Activated naive CD4-positive, alpha-beta T cell treated with anti-CD3 and anti-CD28 coated beads, Interleukin-2, amount 50 U/mL, for 24 hours (primary cell): Measurements from ENCODE around the gene MCTP1.
"Not testable (repeated sequence)": the region's sequence is repeated elsewhere in the genome, so short reads cannot be mapped to it uniquely, and the experiment has no call there.

ENCODE experiments used
- H3K27ac Mint-ChIP-seq: one replicate; pipeline ENCODE4 v1.8.0; 2021; ENCODE audit warnings: mild to moderate bottlenecking, mixed read lengths
- H3K27me3 Mint-ChIP-seq: one replicate; pipeline ENCODE4 v1.8.0; 2021; ENCODE audit warnings: mixed read lengths
- H3K36me3 Mint-ChIP-seq: one replicate; pipeline ENCODE4 v1.8.0; 2021; ENCODE audit warnings: mixed read lengths
- H3K4me1 Mint-ChIP-seq: one replicate; pipeline ENCODE4 v1.8.0; 2021; ENCODE audit warnings: mixed read lengths
- H3K4me3 Mint-ChIP-seq: one replicate; pipeline ENCODE4 v1.8.0; 2021; ENCODE audit warnings: mild to moderate bottlenecking, mixed read lengths
- H3K9me3 Mint-ChIP-seq: one replicate; pipeline ENCODE4 v1.8.0; 2021; ENCODE audit warnings: mixed read lengths

The MCTP1 gene

DNA sequence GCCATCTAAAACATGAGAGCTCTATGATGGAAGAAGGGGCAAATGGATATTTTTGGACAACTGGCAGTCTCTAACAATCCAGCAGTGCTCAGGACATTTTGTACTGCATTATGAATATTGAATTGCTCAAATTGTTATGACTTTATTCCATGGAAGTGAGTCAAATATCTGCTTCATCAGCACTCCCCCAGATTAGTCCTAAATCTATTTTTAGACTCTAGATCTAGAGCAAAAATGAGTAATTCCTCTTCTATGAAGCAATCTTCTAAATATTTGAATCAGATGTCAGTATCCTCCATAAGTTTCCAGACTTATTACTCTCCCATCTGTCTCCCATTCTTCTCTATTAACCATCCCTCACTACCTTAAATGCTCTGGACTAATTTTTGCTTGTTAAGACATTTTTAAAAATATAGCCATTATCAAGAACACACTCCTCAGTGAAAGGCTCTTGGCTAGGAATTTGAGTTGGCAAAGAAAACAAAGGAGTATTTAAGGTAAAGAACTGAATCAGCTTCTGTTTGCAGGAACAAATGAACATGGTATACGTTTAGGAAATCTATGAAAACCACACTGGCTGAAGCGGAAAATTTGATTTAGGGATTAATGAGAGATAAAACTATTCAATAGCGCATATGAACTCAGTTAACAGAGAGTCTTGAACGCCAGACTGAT lies 300.9 kb downstream of the MCTP1 start:
- Mint-ChIP-seq H3K4me3 (no peak overlapping the region), H3K36me3 (no peaks in the 10 kb centered on the region), H3K27me3 (peaks cover 2% of the 10 kb centered on the region), H3K9me3 (no peaks in the 10 kb centered on the region), H3K27ac (no peak overlapping the region), H3K4me1 (no peaks in the 10 kb centered on the region)

DNA sequence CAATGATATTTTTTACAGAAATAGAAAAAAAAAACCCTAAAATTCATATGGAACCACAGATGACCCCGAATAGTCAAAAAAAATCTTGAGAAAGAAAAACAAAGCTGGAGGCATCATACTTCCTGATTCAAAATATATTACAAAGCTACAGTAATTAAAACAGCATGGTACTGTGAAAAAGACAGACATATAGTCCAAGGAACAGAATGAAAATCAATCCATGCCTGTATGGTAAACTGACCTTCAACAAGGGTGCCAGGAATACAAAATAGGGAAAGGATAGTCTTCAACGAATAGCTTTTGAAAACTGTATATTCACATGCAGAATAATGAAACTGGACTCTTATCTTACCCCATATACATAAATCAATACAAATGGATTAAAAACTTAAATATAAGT lies 307.5 kb downstream of the MCTP1 start:
- H3K27me3 Mint-ChIP-seq = peaks cover 1% of the 10 kb centered on the region
- H3K4me1 Mint-ChIP-seq = no peaks in the 10 kb centered on the region
- no peak overlapping the region for H3K27ac Mint-ChIP-seq
- H3K4me3 Mint-ChIP-seq = no peak overlapping the region
- H3K36me3 Mint-ChIP-seq = peaks cover 1% of the 10 kb centered on the region
- peaks cover 17% of the 10 kb centered on the region for H3K9me3 Mint-ChIP-seq

DNA sequence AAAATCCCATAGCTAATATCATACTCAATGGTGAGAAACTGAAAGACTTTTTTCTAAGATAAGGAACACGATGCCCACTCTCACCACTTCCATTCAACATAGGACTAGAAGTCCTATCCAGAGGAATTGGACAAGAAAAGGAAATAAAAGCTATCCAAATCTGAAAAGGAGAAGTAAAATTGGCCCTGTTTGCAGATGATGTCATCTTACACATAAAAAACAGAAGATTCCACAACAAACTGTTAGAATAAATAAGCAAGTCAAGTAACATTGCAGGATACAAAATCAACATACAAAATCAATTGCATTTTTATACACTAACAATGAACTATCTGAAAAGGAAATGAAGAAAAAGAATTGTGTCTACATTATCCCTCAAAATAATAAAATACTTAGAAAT lies 308.0 kb downstream of the MCTP1 start:
- Mint-ChIP-seq H3K9me3 (peaks cover 17% of the 10 kb centered on the region), H3K4me1 (no peaks in the 10 kb centered on the region), H3K36me3 (peaks cover 1% of the 10 kb centered on the region), H3K27me3 (peaks cover 1% of the 10 kb centered on the region), H3K27ac (no peak overlapping the region), H3K4me3 (no peak overlapping the region)

DNA sequence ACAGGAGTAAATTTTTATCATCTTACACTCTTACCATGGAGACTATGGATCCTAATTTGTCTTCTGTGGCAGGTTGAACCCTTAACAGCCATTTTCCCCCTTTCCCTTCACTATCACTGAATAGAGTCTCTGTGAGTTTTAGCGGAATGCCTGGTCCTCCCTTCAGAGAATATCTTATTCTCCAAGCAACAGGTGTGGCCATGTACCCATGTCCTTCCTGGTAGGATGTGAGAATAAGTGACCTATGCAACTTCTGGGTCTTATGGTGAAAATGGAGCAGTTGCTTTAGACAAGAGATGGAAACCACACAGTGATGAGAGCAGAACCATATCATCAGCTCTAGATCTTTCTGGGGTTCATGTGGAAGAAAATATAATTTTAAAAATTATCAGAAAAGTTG lies 312.6 kb downstream of the MCTP1 start:
- Mint-ChIP-seq H3K9me3 (peaks cover 11% of the 10 kb centered on the region), H3K4me3 (no peak overlapping the region), H3K4me1 (no peaks in the 10 kb centered on the region), H3K36me3 (no peaks in the 10 kb centered on the region), H3K27me3 (no peaks in the 10 kb centered on the region), H3K27ac (no peak overlapping the region)

GRCh38 chr5:94969174-94969573 lies 315.7 kb downstream of the MCTP1 start:
- H3K4me3 Mint-ChIP-seq = no peak overlapping the region
- no peaks in the 10 kb centered on the region for H3K36me3 Mint-ChIP-seq
- no peaks in the 10 kb centered on the region for H3K27me3 Mint-ChIP-seq
- no peak overlapping the region for H3K27ac Mint-ChIP-seq
- H3K4me1 Mint-ChIP-seq = no peaks in the 10 kb centered on the region
- no peaks in the 10 kb centered on the region for H3K9me3 Mint-ChIP-seq

- H3K27me3 Mint-ChIP-seq = no peaks in the 10 kb centered on the region
- no peaks in the 10 kb centered on the region for H3K9me3 Mint-ChIP-seq
- H3K36me3 Mint-ChIP-seq = no peaks in the 10 kb centered on the region
- H3K4me1 Mint-ChIP-seq = no peaks in the 10 kb centered on the region
- H3K27ac Mint-ChIP-seq = no peak overlapping the region
- no peak overlapping the region for H3K4me3 Mint-ChIP-seq
These were observed 316.3 kb downstream of the MCTP1 start for GRCh38 chr5:94968507-94969095.

GRCh38 chr5:94967525-94967924 lies 317.4 kb downstream of the MCTP1 start:
- Mint-ChIP-seq H3K4me1 (no peaks in the 10 kb centered on the region), H3K27me3 (no peaks in the 10 kb centered on the region), H3K27ac (no peak overlapping the region), H3K4me3 (no peak overlapping the region), H3K36me3 (no peaks in the 10 kb centered on the region), H3K9me3 (no peaks in the 10 kb centered on the region)

DNA sequence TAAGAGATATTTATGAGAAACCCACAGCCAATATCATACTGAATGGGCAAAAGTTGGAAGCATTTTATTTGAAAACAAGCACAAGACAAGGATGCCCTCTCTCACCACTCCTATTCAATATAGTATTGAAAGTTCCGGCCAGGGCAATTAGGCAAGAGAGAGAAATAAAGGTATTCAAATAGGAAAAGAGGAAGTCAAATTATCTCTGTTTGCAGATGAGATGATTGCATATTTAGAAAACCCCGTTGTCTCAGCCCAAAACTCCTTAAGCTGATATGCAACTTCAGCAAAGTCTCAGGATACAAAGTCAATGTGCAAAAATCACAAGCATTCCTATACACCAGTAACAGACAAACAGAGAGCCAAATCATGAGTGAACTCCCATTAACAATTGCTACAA lies 325.6 kb downstream of the MCTP1 start:
- H3K36me3 Mint-ChIP-seq, H3K27me3 Mint-ChIP-seq, H3K4me1 Mint-ChIP-seq, H3K9me3 Mint-ChIP-seq, H3K4me3 Mint-ChIP-seq, H3K27ac Mint-ChIP-seq: not testable (repeated sequence)

GRCh38 chr5:94945656-94946055 lies 339.2 kb downstream of the MCTP1 start:
- Mint-ChIP-seq H3K27ac (no peak overlapping the region), H3K4me1 (no peaks in the 10 kb centered on the region), H3K27me3 (no peaks in the 10 kb centered on the region), H3K9me3 (no peaks in the 10 kb centered on the region), H3K36me3 (no peaks in the 10 kb centered on the region), H3K4me3 (no peak overlapping the region)

GRCh38 chr5:94944160-94944559 lies 340.7 kb downstream of the MCTP1 start:
- Mint-ChIP-seq H3K9me3 (no peaks in the 10 kb centered on the region), H3K36me3 (no peaks in the 10 kb centered on the region), H3K27me3 (no peaks in the 10 kb centered on the region), H3K4me3 (no peak overlapping the region), H3K27ac (no peak overlapping the region), H3K4me1 (no peaks in the 10 kb centered on the region)

GRCh38 chr5:94941122-94941755 lies 343.7 kb downstream of the MCTP1 start:
- Mint-ChIP-seq H3K4me1 (no peaks in the 10 kb centered on the region), H3K27me3 (peaks cover 2% of the 10 kb centered on the region), H3K36me3 (no peaks in the 10 kb centered on the region), H3K27ac (no peak overlapping the region), H3K9me3 (no peaks in the 10 kb centered on the region), H3K4me3 (no peak overlapping the region)

- no peaks in the 10 kb centered on the region for H3K9me3 Mint-ChIP-seq
- H3K4me1 Mint-ChIP-seq = no peaks in the 10 kb centered on the region
- no peaks in the 10 kb centered on the region for H3K36me3 Mint-ChIP-seq
- no peak overlapping the region for H3K4me3 Mint-ChIP-seq
- H3K27me3 Mint-ChIP-seq = no peaks in the 10 kb centered on the region
- H3K27ac Mint-ChIP-seq = no peak overlapping the region
These were observed 352.6 kb downstream of the MCTP1 start for GRCh38 chr5:94932259-94932658.

DNA sequence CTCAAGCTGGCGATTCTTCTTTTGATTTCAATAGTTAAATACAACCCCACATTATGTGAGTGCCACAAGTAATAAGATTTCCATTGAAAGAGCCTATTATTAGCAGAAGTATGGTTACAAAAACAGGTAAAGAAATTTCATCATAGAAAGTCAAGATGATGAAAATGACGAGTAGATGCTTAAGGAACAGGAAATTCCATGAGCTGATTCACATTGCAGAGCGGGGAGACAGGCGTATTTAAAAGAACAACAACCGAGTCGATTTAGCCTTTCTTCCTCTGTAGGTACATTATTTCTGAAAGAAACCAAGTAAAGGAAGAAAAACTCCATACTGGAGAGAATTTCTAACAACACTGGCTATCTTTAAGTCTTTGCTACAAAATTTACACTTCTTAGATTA lies 356.0 kb downstream of the MCTP1 start:
- Mint-ChIP-seq H3K4me3 (no peak overlapping the region), H3K27ac (no peak overlapping the region), H3K36me3 (no peaks in the 10 kb centered on the region), H3K27me3 (no peaks in the 10 kb centered on the region), H3K4me1 (no peaks in the 10 kb centered on the region), H3K9me3 (no peaks in the 10 kb centered on the region)

- H3K36me3 Mint-ChIP-seq = no peaks in the 10 kb centered on the region
- no peaks in the 10 kb centered on the region for H3K4me1 Mint-ChIP-seq
- no peak overlapping the region for H3K27ac Mint-ChIP-seq
- no peaks in the 10 kb centered on the region for H3K9me3 Mint-ChIP-seq
- H3K4me3 Mint-ChIP-seq = no peak overlapping the region
- H3K27me3 Mint-ChIP-seq = peaks cover 2% of the 10 kb centered on the region
These were observed 364.3 kb downstream of the MCTP1 start for GRCh38 chr5:94920570-94920969.

GRCh38 chr5:94916619-94917018 lies 368.3 kb downstream of the MCTP1 start:
- no peak overlapping the region for H3K27ac Mint-ChIP-seq
- H3K27me3 Mint-ChIP-seq = no peaks in the 10 kb centered on the region
- H3K4me1 Mint-ChIP-seq = no peaks in the 10 kb centered on the region

GRCh38 chr5:94911276-94911675 lies 373.6 kb downstream of the MCTP1 start:
- Mint-ChIP-seq H3K27ac (no peak overlapping the region), H3K9me3 (no peaks in the 10 kb centered on the region), H3K36me3 (no peaks in the 10 kb centered on the region), H3K4me1 (no peaks in the 10 kb centered on the region), H3K27me3 (peaks cover 1% of the 10 kb centered on the region), H3K4me3 (no peak overlapping the region)

More at GRCh38 chr5:94916619-94917018, 368.3 kb downstream of the MCTP1 start:
- no peaks in the 10 kb centered on the region for H3K9me3 Mint-ChIP-seq
- no peaks in the 10 kb centered on the region for H3K36me3 Mint-ChIP-seq
- no peak overlapping the region for H3K4me3 Mint-ChIP-seq
